SK-N-SH (cell line): Measurements from ENCODE around the gene SMNDC1.

Source experiments
- JUND ChIP-seq: IDR thresholded peaks from 2 replicates; pipeline ENCODE4 v1.4.0; 2012
- RXRA ChIP-seq: IDR thresholded peaks from 2 replicates; pipeline ENCODE4 v1.4.0; 2012; ENCODE audit warnings: low read depth, mild to moderate bottlenecking, borderline replicate concordance
- YY1 ChIP-seq: IDR thresholded peaks from 2 replicates; pipeline ENCODE4 v1.4.0; 2012; ENCODE audit warnings: low read depth, mild to moderate bottlenecking
- TF ChIP-seq, protein P1 (sequence below): IDR thresholded peaks from 2 replicates; pipeline ENCODE4; 2012
- TF ChIP-seq, protein P2 (sequence below): fragments of 200-600 bp; sonication (generic); IDR thresholded peaks from 2 replicates; pipeline ENCODE4 v1.6.1; 2017; ENCODE audit warnings: antibody characterized with exemption, mild to moderate bottlenecking, moderate library complexity

DNA sequence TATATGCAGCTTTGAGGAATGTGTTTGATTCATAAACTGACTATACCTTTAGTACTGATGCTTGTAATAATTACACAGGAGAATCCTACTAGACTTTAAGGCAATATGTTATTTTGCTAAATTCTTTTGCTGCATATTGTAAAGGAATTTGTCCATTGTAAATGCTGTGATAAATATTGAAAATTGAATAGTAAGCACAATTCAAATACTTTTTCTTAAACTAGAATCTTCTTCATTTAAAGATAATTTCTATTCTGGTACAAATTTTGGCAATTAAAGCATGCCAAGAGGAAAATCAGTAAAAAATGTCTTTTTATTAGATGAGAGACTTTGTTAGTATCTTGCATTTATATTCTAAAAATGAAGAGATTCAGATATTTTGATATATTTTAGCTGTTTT lies 45.4 kb downstream of the SMNDC1 start:
- TF ChIP-seq, protein P1, sequence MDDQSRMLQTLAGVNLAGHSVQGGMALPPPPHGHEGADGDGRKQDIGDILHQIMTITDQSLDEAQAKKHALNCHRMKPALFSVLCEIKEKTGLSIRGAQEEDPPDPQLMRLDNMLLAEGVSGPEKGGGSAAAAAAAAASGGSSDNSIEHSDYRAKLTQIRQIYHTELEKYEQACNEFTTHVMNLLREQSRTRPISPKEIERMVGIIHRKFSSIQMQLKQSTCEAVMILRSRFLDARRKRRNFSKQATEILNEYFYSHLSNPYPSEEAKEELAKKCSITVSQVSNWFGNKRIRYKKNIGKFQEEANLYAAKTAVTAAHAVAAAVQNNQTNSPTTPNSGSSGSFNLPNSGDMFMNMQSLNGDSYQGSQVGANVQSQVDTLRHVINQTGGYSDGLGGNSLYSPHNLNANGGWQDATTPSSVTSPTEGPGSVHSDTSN = no peak
- TF ChIP-seq RXRA (no peak), JUND (no peak), YY1 (no peak)
- TF ChIP-seq, protein P2, sequence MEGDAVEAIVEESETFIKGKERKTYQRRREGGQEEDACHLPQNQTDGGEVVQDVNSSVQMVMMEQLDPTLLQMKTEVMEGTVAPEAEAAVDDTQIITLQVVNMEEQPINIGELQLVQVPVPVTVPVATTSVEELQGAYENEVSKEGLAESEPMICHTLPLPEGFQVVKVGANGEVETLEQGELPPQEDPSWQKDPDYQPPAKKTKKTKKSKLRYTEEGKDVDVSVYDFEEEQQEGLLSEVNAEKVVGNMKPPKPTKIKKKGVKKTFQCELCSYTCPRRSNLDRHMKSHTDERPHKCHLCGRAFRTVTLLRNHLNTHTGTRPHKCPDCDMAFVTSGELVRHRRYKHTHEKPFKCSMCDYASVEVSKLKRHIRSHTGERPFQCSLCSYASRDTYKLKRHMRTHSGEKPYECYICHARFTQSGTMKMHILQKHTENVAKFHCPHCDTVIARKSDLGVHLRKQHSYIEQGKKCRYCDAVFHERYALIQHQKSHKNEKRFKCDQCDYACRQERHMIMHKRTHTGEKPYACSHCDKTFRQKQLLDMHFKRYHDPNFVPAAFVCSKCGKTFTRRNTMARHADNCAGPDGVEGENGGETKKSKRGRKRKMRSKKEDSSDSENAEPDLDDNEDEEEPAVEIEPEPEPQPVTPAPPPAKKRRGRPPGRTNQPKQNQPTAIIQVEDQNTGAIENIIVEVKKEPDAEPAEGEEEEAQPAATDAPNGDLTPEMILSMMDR = no peak
